HG03097 (cell line): ENCODE data around the gene LRRC14B.
"Not testable (repeated sequence)": the region's sequence is repeated elsewhere in the genome, so short reads cannot be mapped to it uniquely, and the experiment has no call there.

Experiments used
- ATAC-seq: cut with Tn5 transposase; IDR thresholded peaks from one replicate; pipeline ENCODE4 v1.9.1; 2021; ENCODE audit not compliant: unreplicated experiment, low FRiP score

Gene LRRC14B

DNA sequence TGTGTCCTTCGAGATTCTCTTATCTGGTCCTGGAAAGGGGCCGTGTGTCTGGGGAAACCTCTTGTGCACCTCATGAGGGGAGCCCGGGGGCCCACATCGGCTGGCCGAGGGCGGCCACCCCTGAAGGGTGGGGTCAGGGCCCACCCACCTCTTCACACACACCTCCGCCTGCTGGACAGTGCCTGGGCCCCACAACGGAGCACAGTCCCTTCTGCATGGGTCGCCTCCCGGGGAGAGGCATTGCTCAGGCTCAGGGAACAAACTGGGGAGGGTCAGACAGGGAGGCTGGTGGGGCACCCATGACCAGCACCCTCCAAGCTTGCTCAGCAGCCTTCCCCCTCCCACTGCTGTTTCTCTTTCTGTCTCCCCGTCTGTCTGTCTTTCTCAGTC is 1.3 kb upstream of the LRRC14B start:
- ATAC-seq: no peak

DNA sequence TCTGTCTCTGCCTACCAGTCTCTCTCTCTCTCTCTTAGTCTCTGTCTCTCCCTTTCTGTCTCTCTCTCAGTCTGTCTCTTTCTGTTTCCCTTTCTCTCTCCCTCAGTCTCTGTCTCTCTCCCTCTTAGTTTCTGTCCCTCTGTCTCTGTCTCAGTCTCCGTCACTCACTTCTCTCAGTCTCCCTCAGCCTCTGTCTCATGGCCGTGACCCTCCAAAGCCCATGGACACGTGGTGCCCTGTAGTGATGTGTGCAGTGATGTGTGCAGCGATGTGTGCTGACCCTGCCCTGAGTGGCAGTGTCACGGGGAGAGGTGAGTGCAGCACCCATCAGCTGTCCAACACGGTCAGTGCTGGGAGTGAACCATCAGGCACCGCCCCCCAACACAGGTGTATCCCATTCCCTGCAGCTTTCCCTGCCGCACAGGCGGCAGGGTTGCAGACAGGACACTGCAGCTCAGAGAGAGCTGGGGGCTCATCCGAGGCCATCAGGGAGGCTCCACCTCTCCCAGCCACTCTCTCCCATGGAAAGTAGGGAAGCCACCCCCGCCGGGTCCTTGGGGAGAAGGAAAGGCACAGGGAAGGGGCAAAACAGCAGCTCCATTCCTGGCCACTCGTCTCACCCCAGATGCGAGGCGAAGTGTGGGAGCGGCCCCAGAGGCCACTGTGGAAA is 794 bp upstream of the LRRC14B start:
- no peak for ATAC-seq

DNA sequence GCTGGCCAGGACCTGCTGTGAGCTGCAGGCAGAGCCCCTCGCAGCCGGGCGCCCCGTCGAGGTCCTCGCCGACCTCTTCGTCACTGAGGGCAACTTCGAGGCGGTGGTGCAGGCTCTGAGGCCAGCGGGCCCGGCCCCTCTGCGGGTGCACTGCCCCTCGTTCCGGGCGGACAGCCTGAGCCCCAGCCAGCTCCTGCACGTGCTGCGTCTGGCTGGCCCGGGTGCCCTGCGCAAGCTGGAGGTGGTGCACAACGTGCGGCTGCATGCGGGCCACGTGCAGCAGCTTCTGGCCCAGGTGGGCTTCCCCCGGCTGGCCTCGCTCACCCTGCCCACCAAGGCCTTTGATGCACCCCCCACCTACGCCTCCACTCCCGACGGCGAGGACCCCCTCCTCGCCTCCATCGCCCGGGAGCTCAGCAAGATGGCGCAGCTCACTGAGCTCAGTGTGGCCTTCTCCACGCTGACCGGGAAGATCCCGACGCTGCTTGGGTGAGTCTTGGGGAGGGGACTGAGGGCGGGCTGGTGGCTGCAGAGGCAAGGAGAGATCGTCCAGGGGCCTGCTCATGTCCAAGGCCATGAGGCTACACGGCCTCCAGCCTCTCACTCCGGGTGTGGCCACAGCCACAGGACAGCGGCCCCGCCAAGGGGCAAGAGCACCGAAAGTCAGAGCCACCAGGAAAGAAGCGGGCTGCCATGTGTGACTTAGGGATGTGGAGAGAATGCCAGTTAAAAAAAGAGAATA is 825 bp downstream of the LRRC14B start:
- no peak for ATAC-seq

DNA sequence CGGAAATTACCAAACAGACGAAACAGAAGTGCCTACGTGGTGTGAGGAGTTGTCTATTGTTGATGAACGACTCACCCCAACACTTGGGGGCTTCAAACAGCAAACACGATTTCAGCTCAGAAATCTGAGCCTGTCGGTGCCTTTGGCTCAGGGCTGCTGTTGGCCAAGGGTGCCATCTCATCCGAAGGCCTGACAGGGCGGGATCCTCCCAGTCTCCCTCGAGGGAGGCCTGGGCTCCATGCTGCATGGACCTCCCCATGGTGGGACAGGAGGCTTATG is 1.3 kb downstream of the LRRC14B start:
- no peak for ATAC-seq

DNA sequence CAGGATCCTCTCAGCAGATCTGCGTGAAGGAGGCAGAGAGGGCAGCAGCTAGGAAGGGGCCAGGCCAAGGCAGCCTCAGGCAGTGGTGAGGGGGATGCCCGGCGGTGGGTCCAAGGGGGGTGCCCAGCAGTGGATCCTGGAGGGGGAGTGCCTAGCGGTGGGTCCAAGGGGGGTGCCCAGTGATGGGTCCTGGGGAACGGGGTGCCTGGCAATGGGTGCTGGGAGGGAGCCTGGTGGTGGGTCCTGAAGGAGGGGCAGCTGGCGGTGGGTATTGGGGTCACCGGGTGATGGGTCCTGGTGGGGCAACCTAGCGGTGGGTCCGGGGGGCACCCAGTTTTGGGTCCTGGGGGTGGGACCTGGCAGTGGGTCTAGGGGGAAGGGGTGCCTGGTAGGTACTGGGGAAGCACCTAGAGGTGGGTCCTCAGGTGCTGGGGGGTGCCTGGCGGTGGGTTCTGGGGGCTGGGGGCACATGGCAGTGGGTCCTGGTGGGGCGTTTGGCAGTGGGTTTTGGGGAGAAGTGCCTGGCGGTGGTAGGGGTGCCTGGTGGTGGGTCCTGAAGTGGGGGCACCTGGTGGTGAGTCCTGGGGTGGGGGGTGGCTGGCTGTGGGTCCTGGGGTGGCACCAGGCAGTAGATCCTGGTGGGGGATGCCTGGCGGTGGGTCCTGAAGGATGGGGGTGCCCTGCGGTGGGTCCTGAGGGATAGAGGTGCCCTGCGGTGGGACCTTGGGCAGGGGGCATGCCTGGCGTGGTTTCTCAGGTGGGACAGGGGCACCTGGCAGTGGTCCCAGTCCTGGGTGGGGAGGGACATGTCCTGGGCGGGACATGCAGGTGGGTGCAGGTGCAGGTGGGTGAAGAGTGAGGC is 1.9 kb downstream of the LRRC14B start:
- ATAC-seq: no peak

DNA sequence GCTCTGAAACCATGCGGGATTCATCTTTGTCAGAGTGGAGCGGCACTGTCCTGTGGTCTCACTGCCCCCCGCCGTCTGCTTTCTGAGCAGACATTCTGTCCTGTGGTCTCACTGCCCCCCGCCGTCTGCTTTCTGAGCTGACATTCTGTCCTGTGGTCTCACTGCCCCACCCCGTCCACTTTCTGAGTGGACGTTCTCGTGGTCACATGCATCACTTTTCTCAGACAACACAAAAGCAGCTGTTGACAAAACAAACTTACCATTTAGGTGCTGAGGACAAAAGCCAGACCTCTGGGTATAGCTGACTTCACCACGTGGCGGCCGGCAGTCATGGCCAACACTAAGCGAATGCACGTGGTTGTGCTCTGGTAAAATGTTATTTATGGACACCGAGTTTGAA is 2.8 kb downstream of the LRRC14B start:
- no peak for ATAC-seq

DNA sequence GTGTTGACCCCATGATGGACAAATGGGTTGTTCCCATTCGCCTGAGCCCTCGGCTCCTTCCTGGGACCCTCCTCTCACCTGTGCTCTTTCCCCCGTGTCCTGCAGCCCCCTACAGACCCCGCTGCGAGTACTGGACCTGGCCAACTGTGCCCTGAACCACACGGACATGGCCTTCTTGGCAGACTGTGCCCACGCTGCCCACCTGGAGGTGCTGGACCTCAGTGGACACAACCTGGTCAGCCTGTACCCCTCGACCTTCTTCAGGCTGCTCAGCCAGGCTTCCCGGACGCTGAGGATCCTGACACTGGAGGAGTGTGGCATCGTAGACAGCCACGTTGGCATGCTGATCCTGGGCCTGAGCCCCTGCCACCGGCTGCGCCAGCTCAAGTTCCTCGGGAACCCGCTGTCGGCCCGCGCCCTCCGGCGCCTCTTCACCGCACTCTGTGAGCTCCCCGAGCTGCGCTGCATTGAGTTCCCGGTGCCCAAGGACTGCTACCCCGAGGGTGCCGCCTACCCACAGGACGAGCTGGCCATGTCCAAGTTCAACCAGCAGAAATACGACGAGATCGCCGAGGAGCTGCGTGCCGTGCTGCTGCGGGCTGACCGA is 3.4 kb downstream of the LRRC14B start:
- ATAC-seq: no peak

DNA sequence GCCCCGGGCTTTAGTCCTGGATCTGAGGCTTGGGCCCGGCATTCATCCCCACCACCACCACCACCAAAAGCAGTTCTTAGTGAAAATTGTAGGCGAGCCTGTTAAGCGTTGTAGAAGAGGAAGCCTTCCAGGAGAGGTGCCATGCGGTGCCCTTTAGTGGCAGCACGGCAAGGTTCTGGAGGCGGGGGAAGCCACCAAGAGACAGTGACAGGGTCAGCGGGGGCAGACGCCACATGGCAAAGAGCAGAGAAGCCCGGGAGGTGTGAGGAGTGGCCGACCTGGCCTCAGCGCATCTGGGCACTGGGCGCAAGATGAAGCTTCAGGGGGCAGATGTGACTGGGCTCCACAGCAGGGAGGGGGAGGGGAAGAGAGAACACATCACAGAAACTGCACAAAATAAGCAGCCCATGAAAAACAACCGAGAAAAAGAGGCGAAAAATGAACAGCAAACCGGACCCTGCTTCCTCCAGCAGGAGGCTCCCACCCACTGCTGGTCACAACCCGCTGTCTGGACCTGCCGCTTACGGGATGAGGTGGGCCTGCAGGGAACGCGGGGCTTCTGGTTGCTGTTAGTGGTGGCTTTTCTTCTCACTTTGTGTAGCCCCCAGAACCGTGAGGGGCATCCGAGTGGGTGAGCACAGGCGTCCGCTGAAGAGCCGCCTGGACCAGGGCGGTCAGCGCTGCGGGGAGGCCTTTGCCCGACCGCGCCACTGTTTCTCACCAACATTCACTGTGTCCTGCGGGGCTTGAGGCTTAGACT is 4.3 kb downstream of the LRRC14B start:
- ATAC-seq: no peak

DNA sequence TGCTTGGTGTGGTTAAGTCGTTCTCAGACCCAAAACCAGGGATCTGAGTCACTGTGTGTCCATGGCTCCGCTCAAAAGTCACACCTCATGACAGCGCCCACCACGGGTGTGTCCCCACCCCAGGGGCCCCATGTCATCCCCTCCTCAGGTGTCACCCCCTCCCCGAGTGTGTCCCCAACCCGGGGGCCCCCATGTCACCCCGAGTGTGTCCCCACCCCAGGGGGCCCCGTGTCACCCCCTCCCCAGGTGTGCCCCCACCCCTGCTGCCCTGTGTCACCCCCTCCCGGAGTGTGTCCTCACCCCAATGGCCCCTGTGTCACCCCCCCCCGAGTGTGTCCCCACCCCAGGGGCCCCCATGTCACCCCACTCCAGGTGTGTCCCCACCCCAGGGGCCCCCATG is 5.1 kb downstream of the LRRC14B start:
- no peak for ATAC-seq

DNA sequence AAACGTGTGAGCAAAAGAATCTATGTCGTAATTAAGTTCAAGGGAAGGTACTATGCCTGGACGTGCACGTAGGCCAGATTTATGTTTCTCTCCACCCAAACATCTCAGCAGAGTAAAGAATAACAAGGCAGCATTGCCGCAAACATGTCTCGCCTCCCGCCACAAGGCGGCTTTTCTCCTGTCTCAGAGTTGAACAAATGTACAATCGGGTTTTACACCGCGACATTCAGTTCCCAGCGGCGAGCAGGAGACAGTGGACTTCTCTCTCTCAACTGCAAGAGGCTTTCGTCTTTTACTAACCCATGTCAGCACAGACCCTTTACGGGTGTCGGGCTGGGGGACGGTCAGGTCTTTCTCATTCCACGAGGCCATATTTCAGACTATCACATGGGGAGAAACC is 5.7 kb downstream of the LRRC14B start:
- not testable (repeated sequence) for ATAC-seq

DNA sequence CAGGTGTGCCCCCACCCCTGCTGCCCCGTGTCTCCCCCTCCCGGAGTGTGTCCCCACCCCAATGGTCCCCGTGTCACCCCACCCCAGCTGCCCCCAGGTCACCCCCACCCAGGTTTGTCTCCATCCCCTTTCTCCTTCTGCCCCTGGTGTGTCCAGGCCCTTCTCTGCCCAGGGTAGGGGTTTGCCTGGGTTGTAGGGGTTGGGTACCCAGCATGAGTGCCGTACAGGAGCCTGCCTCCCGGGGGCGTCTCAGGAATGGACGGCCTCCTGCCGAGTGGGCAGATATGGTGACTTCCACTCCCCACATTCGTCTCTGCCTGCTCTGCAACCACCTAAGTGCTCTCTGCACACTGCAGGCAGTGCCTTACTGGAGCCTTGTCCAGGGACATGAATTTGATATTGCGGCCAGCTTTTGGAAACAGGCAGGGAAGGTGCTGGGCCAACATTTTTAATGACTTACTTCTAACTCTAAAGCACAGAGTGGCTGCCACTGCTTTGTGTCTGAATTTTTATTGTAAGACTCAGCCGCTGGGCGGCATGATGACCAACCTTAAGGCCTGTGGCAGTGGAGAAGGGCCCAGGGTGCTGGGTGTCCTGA is 6.7 kb downstream of the LRRC14B start:
- no peak for ATAC-seq

DNA sequence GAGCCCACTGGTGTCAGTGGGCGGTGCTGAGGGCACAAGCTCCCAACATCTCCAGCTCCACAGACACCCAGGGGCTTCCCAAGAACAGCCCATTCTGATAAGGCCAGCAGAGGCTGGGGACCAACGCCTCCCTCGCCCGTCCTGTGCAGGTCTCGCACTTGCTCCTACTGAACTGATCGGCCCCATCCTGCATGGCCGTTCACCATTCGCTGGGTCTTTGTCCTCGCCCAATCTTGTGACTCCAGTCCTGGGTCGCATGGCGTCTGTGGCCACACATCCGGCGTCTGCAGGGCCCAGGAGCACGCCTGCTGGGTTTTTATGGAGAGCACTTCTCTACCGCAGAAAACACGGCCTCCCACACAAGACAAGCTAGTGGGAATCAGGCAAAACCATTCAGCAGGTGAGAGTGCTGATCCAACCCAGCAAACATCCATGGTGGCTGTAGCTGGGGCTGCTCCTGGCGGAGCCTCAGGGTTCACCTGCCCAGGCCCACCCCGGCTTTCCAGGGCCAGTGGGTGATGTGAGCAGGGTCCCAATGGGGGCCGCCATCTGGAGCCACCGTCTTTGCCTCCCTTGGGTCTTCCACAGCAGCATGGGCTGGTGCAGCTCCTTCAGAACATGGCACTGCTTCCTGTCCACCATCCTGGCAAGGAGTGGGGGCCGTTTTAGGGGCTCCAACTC is 7.4 kb downstream of the LRRC14B start:
- ATAC-seq: no peak

DNA sequence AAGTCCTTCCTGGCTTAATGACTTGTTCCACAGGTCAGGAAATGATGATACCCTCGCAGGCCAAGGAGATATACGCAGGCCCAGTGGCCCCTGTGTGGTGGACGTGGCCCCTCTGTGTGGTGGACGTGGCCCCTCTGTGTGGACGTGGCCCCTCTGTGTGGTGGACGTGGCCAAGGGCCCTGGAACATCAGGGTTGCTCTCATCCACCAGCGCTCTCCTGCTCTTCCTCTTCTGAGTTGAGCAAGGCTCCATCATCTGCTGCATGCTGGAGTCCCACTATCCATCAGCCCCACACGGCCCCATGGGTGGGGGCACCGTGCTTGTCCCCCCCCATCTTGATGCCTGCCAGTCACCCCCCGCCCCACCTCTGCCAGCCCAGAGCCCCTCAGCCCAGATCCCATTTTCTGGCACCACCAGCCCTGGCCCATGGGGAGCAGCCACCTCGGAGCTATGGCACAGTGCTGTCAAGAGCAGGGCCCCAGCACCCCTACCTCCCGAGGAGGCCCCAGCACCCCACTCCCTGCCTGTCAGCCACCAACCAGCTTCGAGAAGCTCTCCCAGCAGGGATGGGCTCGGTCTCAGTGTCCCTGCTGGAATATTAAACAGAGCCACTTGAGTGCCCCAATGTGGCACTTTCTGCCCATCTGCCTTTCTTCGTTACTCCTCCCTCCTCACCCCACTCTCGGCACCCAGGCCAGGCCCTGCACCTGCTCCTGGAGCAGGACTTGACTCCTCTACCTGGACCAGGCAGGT is 8.1 kb downstream of the LRRC14B start:
- ATAC-seq: no peak

DNA sequence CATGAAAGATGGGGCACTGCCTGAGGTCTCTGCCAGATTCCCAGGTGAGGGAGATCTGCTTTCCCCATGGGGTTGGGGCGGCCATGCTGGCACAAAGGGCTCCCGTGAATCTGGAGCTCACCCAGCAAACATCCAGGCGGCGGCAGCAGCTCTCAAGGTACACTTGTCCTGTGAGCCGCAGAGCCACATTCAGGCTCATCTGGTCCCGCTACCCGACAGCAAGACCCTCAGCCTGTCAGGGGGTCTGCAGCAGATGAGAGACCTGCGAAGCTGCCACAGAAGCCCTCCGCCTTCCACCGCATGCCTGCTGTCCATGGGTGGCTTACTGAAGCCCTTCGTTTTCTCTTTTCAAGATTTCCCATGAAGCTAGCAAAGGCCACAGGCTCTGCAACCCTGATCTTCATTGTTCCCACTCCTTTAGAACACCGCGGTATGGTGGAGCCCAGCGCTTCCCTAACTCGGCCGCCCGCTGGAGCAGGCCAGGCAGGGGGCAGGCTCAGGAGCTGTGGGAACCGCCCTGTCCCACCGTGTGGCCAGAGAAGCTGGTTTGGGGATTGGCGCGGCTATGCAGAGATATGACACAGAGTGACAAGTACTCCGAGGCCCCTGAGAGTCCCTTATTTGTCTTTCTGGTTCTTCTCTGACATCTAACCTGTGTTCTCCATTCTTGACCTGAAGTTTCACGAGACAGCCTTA is 8.8 kb downstream of the LRRC14B start:
- ATAC-seq: no peak

DNA sequence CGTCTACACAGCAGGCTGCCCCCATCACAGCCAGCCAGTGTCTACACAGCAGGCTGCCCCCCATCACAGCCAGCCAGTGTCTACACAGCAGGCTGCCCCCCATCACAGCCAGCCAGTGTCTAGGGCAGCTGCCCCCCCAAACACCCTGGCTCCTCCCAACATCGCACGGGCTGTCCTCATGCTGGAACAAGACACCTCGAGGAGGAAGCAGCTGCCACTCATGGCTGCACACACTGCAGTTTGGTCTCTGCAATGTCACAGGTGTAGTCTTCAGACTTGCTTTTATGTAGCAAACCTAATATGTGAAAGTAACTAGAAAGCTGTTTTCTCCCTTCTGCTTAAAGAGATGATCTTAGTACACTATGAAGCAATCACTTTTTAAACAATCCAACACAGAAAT is 9.7 kb downstream of the LRRC14B start:
- ATAC-seq: no peak

DNA sequence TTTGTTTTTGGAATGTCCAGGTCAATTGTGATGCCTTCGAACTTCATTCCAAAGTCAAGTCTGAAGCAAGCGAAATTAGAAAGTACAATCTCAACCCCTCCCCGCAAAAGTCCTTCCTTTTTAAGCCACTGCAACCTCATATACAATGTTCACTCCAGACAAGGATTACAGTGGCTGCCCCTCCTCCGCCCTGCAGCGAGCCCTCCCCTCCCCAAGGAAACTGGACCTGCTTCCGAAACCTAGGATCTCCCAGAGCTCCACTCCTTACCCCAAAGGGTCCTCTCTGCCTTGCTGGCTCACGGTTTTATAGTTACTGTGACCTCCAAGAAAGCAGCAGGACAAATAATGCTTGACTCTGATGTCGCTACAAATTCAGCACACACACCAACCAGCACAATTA is 10.4 kb downstream of the LRRC14B start:
- no peak for ATAC-seq

DNA sequence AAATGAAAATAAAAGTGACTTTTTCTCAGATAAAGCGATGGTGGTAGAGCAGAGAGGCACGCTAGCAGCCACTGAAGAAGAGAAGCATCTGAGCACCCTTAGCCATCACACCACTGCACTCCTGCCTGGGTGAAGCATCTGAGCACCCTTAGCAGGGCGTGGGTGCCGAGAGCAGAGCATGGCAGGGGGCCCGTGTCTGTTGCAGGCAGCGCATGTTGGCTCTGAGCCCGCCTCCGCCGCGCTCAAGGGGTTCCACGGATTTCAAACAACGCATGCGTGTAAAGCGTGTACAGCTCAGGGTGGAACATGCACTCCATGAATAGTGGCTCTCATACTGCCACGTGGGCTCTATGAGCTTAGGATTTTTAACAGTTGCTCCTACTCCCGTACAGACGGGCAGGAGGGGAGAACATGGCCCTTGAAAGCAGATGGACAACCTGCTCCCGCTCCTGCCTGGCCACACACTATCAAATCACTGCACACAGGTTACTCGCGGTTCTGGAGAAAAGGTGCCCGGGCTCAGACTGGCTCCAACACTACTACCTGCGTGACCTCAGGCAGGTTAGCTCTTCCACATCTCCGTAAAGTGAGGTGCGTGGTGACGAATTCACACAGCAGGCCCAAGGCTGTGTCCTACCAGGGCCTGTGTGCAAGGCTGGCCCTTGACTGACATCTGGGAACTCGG is 12.1 kb downstream of the LRRC14B start:
- no peak for ATAC-seq

DNA sequence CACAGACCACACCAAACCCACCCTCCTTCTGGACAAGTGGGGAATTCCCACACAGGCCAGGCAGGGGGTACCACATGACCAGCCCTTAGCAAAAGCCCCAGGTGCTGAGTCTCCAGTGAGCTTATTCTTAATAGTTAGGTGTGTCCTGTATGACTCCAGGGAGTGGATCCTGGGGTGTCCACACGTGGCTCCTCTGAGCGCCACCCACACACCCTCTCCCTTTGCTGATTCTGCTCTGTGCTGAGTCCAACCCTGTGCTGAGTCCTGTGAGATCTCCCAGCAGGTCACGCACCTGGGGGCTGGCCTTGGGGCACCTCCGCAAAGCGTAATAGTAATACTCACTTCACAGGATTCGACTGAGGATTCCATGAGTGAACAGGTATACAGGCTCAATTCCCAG is 12.7 kb downstream of the LRRC14B start:
- ATAC-seq: no peak
